GM18519 (cell line): ENCODE results near the gene SLX4IP.

Source experiments
- ATAC-seq: cut with Tn5 transposase; IDR thresholded peaks from one replicate; pipeline ENCODE4 v1.9.1; 2021; ENCODE audit warnings: mild to moderate bottlenecking, moderate library complexity; ENCODE audit not compliant: unreplicated experiment, low FRiP score

The SLX4IP gene

GRCh38 chr20:10641467-10641866 is 206.4 kb downstream of the SLX4IP start:
- no peak for ATAC-seq

- ATAC-seq, result no peak
Observed at GRCh38 chr20:10641893-10642292, 206.8 kb downstream of the SLX4IP start.

- no peak for ATAC-seq
Observed at GRCh38 chr20:10642856-10643559, 207.9 kb downstream of the SLX4IP start.

- ATAC-seq, result no peak
Observed at GRCh38 chr20:10643560-10643873, 208.4 kb downstream of the SLX4IP start.

- no peak for ATAC-seq
Observed at GRCh38 chr20:10644458-10645204, 209.5 kb downstream of the SLX4IP start.

- no peak for ATAC-seq
Observed at GRCh38 chr20:10645205-10645570, 210.1 kb downstream of the SLX4IP start.

- no peak for ATAC-seq
Observed at GRCh38 chr20:10646006-10646405, 210.9 kb downstream of the SLX4IP start.

- no peak for ATAC-seq
Observed at GRCh38 chr20:10646886-10647420, 211.8 kb downstream of the SLX4IP start.

GRCh38 chr20:10647471-10647870 is 212.4 kb downstream of the SLX4IP start:
- ATAC-seq, result no peak

- no peak for ATAC-seq
Observed at GRCh38 chr20:10647909-10648308, 212.8 kb downstream of the SLX4IP start.

GRCh38 chr20:10648651-10649050 is 213.5 kb downstream of the SLX4IP start:
- no peak for ATAC-seq

- ATAC-seq, result no peak
Observed at GRCh38 chr20:10649080-10649796, 214.1 kb downstream of the SLX4IP start.

- ATAC-seq, result no peak
Observed at GRCh38 chr20:10649797-10650160, 214.7 kb downstream of the SLX4IP start.

GRCh38 chr20:10651227-10651990 is 216.3 kb downstream of the SLX4IP start:
- no peak for ATAC-seq

- no peak for ATAC-seq
Observed at GRCh38 chr20:10652185-10652584, 217.1 kb downstream of the SLX4IP start.

- no peak for ATAC-seq
Observed at GRCh38 chr20:10652660-10653261, 217.7 kb downstream of the SLX4IP start.

GRCh38 chr20:10653599-10654249 is 218.6 kb downstream of the SLX4IP start:
- peak; percentile 56 for ATAC-seq

- ATAC-seq, result no peak
Observed at GRCh38 chr20:10654250-10654610, 219.1 kb downstream of the SLX4IP start.

GRCh38 chr20:10654630-10655029 is 219.5 kb downstream of the SLX4IP start:
- ATAC-seq, result peak; percentile 51
